NCI-H1694 treated with DMSO at 0.1 percent for 48 hours (cell line): ENCODE measurements around the gene ZBTB21.
"Not testable (repeated sequence)": the region's sequence is repeated elsewhere in the genome, so short reads cannot be mapped to it uniquely, and the experiment has no call there.

Source experiments
- DNase-seq: peaks from one replicate; lab custom pipeline; 2025; lab: John Stamatoyannopoulos, UW

The ZBTB21 gene

DNA sequence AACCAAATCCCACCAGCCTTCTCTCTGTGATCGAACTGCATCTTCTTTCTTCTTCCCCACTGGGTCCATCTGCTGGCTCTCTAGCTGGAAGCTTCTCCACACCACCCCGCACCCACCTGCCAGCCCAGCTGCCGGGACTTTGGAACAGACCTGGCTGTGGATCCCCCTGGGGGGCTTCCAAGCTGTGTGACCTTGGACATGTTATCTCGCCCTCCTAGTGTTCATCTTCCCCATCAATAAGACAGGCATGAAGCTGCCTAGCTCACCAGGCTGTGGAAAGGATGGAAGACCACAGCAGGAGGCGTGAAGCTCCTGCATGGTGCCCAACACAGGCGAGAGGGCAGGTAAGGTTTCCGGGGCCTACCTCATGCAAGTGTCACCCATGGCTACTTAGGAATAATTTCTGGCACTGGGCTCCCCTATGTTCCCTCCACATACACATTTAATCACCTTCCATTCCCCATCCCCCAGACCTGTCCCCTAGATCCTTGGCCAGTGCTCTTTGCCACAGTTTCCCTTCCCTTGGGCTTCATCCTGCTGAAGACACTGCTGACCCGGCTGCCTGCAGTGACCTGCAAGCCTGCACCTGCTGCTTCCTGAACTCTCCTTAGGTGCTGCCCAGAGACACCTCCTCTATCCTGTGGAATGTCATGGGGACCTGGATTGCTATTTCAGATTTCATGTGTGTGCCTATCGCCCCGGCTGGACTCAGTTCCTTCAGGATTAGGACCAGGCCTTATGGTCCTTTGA is 43.1 kb downstream of the ZBTB21 start:
- no peak for DNase-seq

GRCh38 chr21:41966041-41966833 is 43.9 kb downstream of the ZBTB21 start:
- no peak for DNase-seq

- DNase-seq, result no peak
Measured at GRCh38 chr21:41965461-41966013, 44.6 kb downstream of the ZBTB21 start.

DNA sequence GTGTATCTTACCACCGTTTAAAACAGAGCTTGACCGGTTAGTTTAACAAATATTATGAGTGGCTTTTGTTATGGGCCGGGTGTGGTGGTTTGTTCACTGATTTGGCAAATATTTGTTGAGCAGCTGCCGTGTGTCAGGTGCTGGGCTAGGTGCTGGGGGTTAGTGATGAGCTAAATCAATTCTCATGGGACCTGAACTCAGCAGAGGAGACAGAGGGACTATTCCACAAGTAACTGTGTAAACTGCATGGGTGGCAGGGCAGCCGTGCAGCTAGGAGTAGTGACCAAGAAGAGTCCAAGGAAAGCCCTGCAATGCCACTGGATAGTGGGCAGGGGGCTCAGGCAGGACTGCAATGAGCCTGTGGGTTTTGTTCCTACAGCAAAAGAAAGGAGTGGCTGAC is 45.1 kb downstream of the ZBTB21 start:
- no peak for DNase-seq

GRCh38 chr21:41964171-41964570 is 46.0 kb downstream of the ZBTB21 start:
- no peak for DNase-seq

GRCh38 chr21:41962425-41962966 is 47.7 kb downstream of the ZBTB21 start:
- DNase-seq, result no peak

- no peak for DNase-seq
Measured at GRCh38 chr21:41961753-41962152, 48.4 kb downstream of the ZBTB21 start.

DNA sequence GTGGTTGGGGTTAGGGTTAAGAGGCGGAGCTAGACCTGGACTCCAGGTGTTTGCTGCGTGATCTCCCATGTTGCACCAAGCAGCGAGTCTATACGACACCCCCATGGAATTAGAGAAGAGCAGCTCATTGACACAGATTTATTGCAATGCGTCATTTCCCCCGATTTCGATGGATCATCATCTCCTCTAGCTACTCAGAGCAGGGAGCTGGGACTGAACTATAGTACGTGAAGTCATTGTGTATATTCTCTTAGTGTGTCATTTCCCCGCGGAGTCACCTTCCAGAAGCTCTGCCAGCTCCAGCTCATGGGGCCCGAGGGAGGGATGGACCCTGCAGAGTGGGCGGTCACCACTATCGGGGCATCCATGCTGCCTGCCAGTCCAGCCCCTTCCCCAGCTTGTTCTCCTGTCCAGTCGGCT is 48.9 kb downstream of the ZBTB21 start:
- no peak for DNase-seq

- no peak for DNase-seq
Measured at GRCh38 chr21:41960386-41960785, 49.8 kb downstream of the ZBTB21 start.

GRCh38 chr21:41959697-41960096 is 50.5 kb downstream of the ZBTB21 start:
- not testable (repeated sequence) for DNase-seq

GRCh38 chr21:41958886-41959563 is 51.1 kb downstream of the ZBTB21 start:
- DNase-seq, result no peak

DNA sequence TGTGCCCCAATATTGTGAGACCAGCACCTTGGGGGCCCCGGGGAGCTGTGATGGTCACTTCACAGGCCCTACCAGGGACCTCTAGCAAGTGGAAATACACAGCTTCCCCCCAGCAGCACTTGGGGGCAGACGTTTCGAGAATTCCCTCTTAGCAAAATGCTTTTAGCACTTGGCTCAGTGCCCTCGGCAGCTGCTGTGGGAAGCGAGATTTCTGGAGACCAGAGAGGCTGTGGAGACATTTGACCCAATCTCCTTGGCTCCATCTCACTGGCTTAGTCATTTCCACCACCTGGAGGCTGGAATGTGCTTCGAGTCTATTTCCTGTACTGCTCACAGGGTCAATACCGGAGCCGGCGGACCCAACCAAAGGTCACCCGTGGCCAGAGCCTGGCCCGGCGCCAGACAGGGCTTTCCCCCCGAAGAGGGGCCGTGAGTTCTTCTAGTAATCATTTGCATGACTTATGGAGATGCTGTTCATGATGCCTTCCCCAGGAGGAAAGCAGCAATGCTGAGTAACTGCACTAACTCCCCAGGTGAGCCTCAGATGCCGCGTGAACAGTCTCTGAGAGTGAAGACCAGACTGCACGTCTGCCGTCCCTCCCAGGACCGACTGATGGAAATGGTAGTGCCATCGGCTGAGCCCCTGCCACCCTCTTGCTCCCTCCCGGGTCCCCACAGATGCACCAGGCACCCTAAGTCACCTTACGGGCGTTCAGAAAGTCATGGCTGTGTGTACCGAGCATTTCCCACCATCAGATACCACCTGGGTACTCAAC is 52.0 kb downstream of the ZBTB21 start:
- DNase-seq, result peak; percentile 40

DNA sequence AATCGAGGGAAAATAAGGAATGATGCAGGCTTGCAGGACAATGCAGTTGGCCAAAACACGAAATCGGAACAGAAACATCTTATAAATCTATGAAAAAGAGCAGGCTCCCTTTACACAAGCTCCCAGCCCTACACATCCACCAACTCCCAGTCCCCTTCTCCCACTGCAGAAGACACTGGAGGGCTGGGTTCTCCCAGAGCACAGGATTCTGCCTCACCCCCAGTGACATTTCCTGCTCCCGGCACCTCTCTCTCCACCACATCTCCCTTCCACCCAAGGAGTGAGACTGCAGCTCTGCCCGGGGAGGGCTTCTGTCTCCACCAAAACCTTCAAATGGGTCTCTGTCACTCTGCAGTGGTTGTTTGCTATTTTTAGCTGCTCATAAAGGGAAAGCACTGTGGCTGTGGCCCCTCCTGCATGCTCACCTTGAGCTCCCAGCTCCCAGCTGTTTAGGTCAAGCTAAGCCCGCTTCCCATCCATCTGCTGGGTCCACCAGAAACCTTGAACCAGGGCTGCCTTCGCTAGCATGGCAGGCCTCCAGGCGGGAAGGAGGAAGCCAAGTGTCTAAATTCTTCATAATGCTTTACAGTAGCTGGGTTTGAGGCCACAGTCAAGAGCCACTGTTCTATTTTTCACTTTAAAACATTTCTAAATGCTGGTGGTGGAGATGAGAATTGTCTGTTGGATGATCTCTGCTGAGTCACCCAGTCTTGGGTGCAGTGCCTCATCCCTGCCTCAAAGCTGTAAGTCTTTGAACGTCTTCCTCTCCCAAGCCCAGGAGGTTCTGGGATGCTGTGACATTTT is 53.0 kb downstream of the ZBTB21 start:
- no peak for DNase-seq

DNA sequence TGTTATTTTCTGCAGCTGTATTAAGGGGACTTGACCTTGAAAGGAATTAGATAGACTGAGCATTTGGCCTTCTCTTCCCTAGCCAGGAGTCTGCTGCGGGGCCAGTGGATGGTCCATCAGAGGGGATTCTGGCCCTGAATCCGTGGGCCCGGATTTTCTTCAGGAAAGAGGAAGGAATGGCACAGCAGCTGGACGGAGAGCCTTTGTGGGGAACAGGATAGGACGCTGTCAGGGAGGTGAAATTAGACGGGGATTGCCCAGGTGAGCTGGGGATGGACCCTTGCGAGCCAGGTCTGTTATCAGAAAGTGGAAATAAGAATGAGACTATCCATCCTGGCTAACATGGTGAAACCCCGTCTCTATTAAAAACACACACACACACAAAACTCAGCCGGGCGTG is 54.6 kb downstream of the ZBTB21 start:
- no peak for DNase-seq

- no peak for DNase-seq
Measured at GRCh38 chr21:41954654-41955499, 55.3 kb downstream of the ZBTB21 start.

GRCh38 chr21:41953831-41954653 is 56.1 kb downstream of the ZBTB21 start, which contains the start of gene C2CD2:
TSS of gene C2CD2 (minus strand) at chr21:41954018. CDS start at chr21:41953648, 370 bp downstream.
- no peak for DNase-seq

GRCh38 chr21:41953249-41953830 is 56.8 kb downstream of the ZBTB21 start:
- DNase-seq, result no peak

GRCh38 chr21:41952568-41953248 is 57.5 kb downstream of the ZBTB21 start:
- no peak for DNase-seq
